Measurements from ENCODE around the gene VASH1.
A peak's percentile ranks its signal among the peaks of the same experiment; 100 is the strongest.

Gene VASH1

GRCh38 chr14:76784881-76785280, 23.6 kb downstream of the VASH1 start:
- Histone ChIP-seq H3K4me1 (ENCODE audit: control insufficient read depth in 2 of 2, insufficient read depth in 2 of 2, low read length in 2 of 2) (no peaks in the 10 kb centered on the region), H3K9me3 (ENCODE audit: control insufficient read depth in 2 of 2, low read length in 2 of 2) (no peaks in the 10 kb centered on the region), H3K27ac (ENCODE audit: low read depth in 2 of 2, low read length in 2 of 2) (no peak overlapping the region), H3K36me3 (ENCODE audit: control insufficient read depth in 2 of 2, insufficient read depth in 2 of 2, low read length in 2 of 2) (peaks cover 27 to 37% of the 10 kb centered on the region in 2 donors), H3K4me3 (ENCODE audit: low read length in 2 of 2) (no peak overlapping the region), H3K27me3 (ENCODE audit: control insufficient read depth in 2 of 2, insufficient read depth in 2 of 2, low read length in 2 of 2) (no peaks in the 10 kb centered on the region), H3K9ac (ENCODE audit: low read depth in 1 of 2, low read length in 2 of 2) (no peak overlapping the region)

- Histone ChIP-seq H3K27me3 (ENCODE audit: control insufficient read depth in 2 of 2, insufficient read depth in 2 of 2, low read length in 2 of 2) (no peaks in the 10 kb centered on the region), H3K36me3 (ENCODE audit: control insufficient read depth in 2 of 2, insufficient read depth in 2 of 2, low read length in 2 of 2) (peaks cover 33 to 54% of the 10 kb centered on the region in 2 donors), H3K9ac (ENCODE audit: low read depth in 1 of 2, low read length in 2 of 2) (no peak overlapping the region), H3K4me3 (ENCODE audit: low read length in 2 of 2) (no peak overlapping the region), H3K4me1 (ENCODE audit: control insufficient read depth in 2 of 2, insufficient read depth in 2 of 2, low read length in 2 of 2) (no peaks in the 10 kb centered on the region), H3K9me3 (ENCODE audit: control insufficient read depth in 2 of 2, low read length in 2 of 2) (no peaks in the 10 kb centered on the region), H3K27ac (ENCODE audit: low read depth in 2 of 2, low read length in 2 of 2) (no peak overlapping the region)
Measured at GRCh38 chr14:76786601-76787000, 25.3 kb downstream of the VASH1 start.

- Histone ChIP-seq H3K4me1 (ENCODE audit: control insufficient read depth in 2 of 2, insufficient read depth in 2 of 2, low read length in 2 of 2) (no peaks in the 10 kb centered on the region), H3K27ac (ENCODE audit: low read depth in 2 of 2, low read length in 2 of 2) (no peak overlapping the region), H3K27me3 (ENCODE audit: control insufficient read depth in 2 of 2, insufficient read depth in 2 of 2, low read length in 2 of 2) (no peaks in the 10 kb centered on the region), H3K4me3 (ENCODE audit: low read length in 2 of 2) (no peak overlapping the region), H3K9ac (ENCODE audit: low read depth in 1 of 2, low read length in 2 of 2) (no peak overlapping the region), H3K9me3 (ENCODE audit: control insufficient read depth in 2 of 2, low read length in 2 of 2) (no peaks in the 10 kb centered on the region), H3K36me3 (ENCODE audit: control insufficient read depth in 2 of 2, insufficient read depth in 2 of 2, low read length in 2 of 2) (peaks cover 29 to 42% of the 10 kb centered on the region in 2 donors)
Measured at GRCh38 chr14:76792422-76792821, 31.2 kb downstream of the VASH1 start.

- H3K4me3 ChIP-seq (ENCODE audit: low read length in 2 of 2): no peak overlapping the region
Measured at GRCh38 chr14:76793324-76793723, 32.1 kb downstream of the VASH1 start.

GRCh38 chr14:76793956-76794355, 32.7 kb downstream of the VASH1 start:
- H3K27me3 ChIP-seq (ENCODE audit: control insufficient read depth in 2 of 2, insufficient read depth in 2 of 2, low read length in 2 of 2): no peaks in the 10 kb centered on the region
- no peaks in the 10 kb centered on the region for H3K9me3 ChIP-seq (ENCODE audit: control insufficient read depth in 2 of 2, low read length in 2 of 2)
- H3K27ac ChIP-seq (ENCODE audit: low read depth in 2 of 2, low read length in 2 of 2): no peak overlapping the region
- no peaks in the 10 kb centered on the region for H3K4me1 ChIP-seq (ENCODE audit: control insufficient read depth in 2 of 2, insufficient read depth in 2 of 2, low read length in 2 of 2)
- no peak overlapping the region for H3K9ac ChIP-seq (ENCODE audit: low read depth in 1 of 2, low read length in 2 of 2)
- peaks cover 25 to 40% of the 10 kb centered on the region in 2 donors for H3K36me3 ChIP-seq (ENCODE audit: control insufficient read depth in 2 of 2, insufficient read depth in 2 of 2, low read length in 2 of 2)
- H3K4me3 ChIP-seq (ENCODE audit: low read length in 2 of 2): no peak overlapping the region

More at GRCh38 chr14:76793324-76793723, 32.1 kb downstream of the VASH1 start:
- H3K27ac ChIP-seq (ENCODE audit: low read depth in 2 of 2, low read length in 2 of 2): no peak overlapping the region
- no peak overlapping the region for H3K9ac ChIP-seq (ENCODE audit: low read depth in 1 of 2, low read length in 2 of 2)
- H3K9me3 ChIP-seq (ENCODE audit: control insufficient read depth in 2 of 2, low read length in 2 of 2): no peaks in the 10 kb centered on the region
- no peaks in the 10 kb centered on the region for H3K27me3 ChIP-seq (ENCODE audit: control insufficient read depth in 2 of 2, insufficient read depth in 2 of 2, low read length in 2 of 2)
- peaks cover 32 to 42% of the 10 kb centered on the region in 2 donors for H3K36me3 ChIP-seq (ENCODE audit: control insufficient read depth in 2 of 2, insufficient read depth in 2 of 2, low read length in 2 of 2)
- no peaks in the 10 kb centered on the region for H3K4me1 ChIP-seq (ENCODE audit: control insufficient read depth in 2 of 2, insufficient read depth in 2 of 2, low read length in 2 of 2)

- Histone ChIP-seq H3K27me3 (ENCODE audit: control insufficient read depth in 2 of 2, insufficient read depth in 2 of 2, low read length in 2 of 2) (no peaks in the 10 kb centered on the region), H3K4me3 (ENCODE audit: low read length in 2 of 2) (no peak overlapping the region), H3K4me1 (ENCODE audit: control insufficient read depth in 2 of 2, insufficient read depth in 2 of 2, low read length in 2 of 2) (peaks cover 0 to 6% of the 10 kb centered on the region in 2 donors), H3K27ac (ENCODE audit: low read depth in 2 of 2, low read length in 2 of 2) (no peak overlapping the region), H3K9me3 (ENCODE audit: control insufficient read depth in 2 of 2, low read length in 2 of 2) (no peaks in the 10 kb centered on the region), H3K9ac (ENCODE audit: low read depth in 1 of 2, low read length in 2 of 2) (no peak overlapping the region), H3K36me3 (ENCODE audit: control insufficient read depth in 2 of 2, insufficient read depth in 2 of 2, low read length in 2 of 2) (peaks cover 40 to 52% of the 10 kb centered on the region in 2 donors)
Measured at GRCh38 chr14:76806446-76806845, 45.2 kb downstream of the VASH1 start.

- peaks cover 2 to 15% of the 10 kb centered on the region in 2 donors for H3K4me1 ChIP-seq (ENCODE audit: control insufficient read depth in 2 of 2, insufficient read depth in 2 of 2, low read length in 2 of 2)
- no peak overlapping the region for H3K9ac ChIP-seq (ENCODE audit: low read depth in 1 of 2, low read length in 2 of 2)
- peaks cover 31 to 45% of the 10 kb centered on the region in 2 donors for H3K36me3 ChIP-seq (ENCODE audit: control insufficient read depth in 2 of 2, insufficient read depth in 2 of 2, low read length in 2 of 2)
- H3K27ac ChIP-seq (ENCODE audit: low read depth in 2 of 2, low read length in 2 of 2): no peak overlapping the region
- H3K9me3 ChIP-seq (ENCODE audit: control insufficient read depth in 2 of 2, low read length in 2 of 2): no peaks in the 10 kb centered on the region
- H3K27me3 ChIP-seq (ENCODE audit: control insufficient read depth in 2 of 2, insufficient read depth in 2 of 2, low read length in 2 of 2): no peaks in the 10 kb centered on the region
- no peak overlapping the region for H3K4me3 ChIP-seq (ENCODE audit: low read length in 2 of 2)
Measured at GRCh38 chr14:76808011-76808410, 46.7 kb downstream of the VASH1 start.

- H3K27me3 ChIP-seq (ENCODE audit: control insufficient read depth in 2 of 2, insufficient read depth in 2 of 2, low read length in 2 of 2): no peaks in the 10 kb centered on the region
- H3K9ac ChIP-seq (ENCODE audit: low read depth in 1 of 2, low read length in 2 of 2): no peak overlapping the region
- peaks cover 22 to 38% of the 10 kb centered on the region in 2 donors for H3K36me3 ChIP-seq (ENCODE audit: control insufficient read depth in 2 of 2, insufficient read depth in 2 of 2, low read length in 2 of 2)
- H3K4me3 ChIP-seq (ENCODE audit: low read length in 2 of 2): no peak overlapping the region
- H3K27ac ChIP-seq (ENCODE audit: low read depth in 2 of 2, low read length in 2 of 2): no peak overlapping the region
- peaks cover 6 to 17% of the 10 kb centered on the region in 2 donors for H3K4me1 ChIP-seq (ENCODE audit: control insufficient read depth in 2 of 2, insufficient read depth in 2 of 2, low read length in 2 of 2)
- H3K9me3 ChIP-seq (ENCODE audit: control insufficient read depth in 2 of 2, low read length in 2 of 2): no peaks in the 10 kb centered on the region
Measured at GRCh38 chr14:76808990-76809389, 47.7 kb downstream of the VASH1 start.

GRCh38 chr14:76810525-76810924, 49.3 kb downstream of the VASH1 start:
- Histone ChIP-seq H3K4me1 (ENCODE audit: control insufficient read depth in 2 of 2, insufficient read depth in 2 of 2, low read length in 2 of 2) (peaks cover 6 to 17% of the 10 kb centered on the region in 2 donors), H3K4me3 (ENCODE audit: low read length in 2 of 2) (peak overlapping the region; percentile 38 to 75), H3K9ac (ENCODE audit: low read depth in 1 of 2, low read length in 2 of 2) (peak overlapping the region in 1 of 2 donors; percentile 52), H3K36me3 (ENCODE audit: control insufficient read depth in 2 of 2, insufficient read depth in 2 of 2, low read length in 2 of 2) (peaks cover 16 to 32% of the 10 kb centered on the region in 2 donors), H3K9me3 (ENCODE audit: control insufficient read depth in 2 of 2, low read length in 2 of 2) (no peaks in the 10 kb centered on the region), H3K27ac (ENCODE audit: low read depth in 2 of 2, low read length in 2 of 2) (no peak overlapping the region), H3K27me3 (ENCODE audit: control insufficient read depth in 2 of 2, insufficient read depth in 2 of 2, low read length in 2 of 2) (no peaks in the 10 kb centered on the region)

GRCh38 chr14:76810953-76811400, 49.7 kb downstream of the VASH1 start:
- peaks cover 6 to 17% of the 10 kb centered on the region in 2 donors for H3K4me1 ChIP-seq (ENCODE audit: control insufficient read depth in 2 of 2, insufficient read depth in 2 of 2, low read length in 2 of 2)
- peak overlapping the region in 1 of 2 donors; percentile 52 for H3K9ac ChIP-seq (ENCODE audit: low read depth in 1 of 2, low read length in 2 of 2)
- H3K4me3 ChIP-seq (ENCODE audit: low read length in 2 of 2): peak overlapping the region; percentile 38 to 75

More at GRCh38 chr14:76810953-76811400, 49.7 kb downstream of the VASH1 start:
- peaks cover 16 to 29% of the 10 kb centered on the region in 2 donors for H3K36me3 ChIP-seq (ENCODE audit: control insufficient read depth in 2 of 2, insufficient read depth in 2 of 2, low read length in 2 of 2)
- no peaks in the 10 kb centered on the region for H3K9me3 ChIP-seq (ENCODE audit: control insufficient read depth in 2 of 2, low read length in 2 of 2)
- H3K27ac ChIP-seq (ENCODE audit: low read depth in 2 of 2, low read length in 2 of 2): peak overlapping the region in 1 of 2 donors; percentile 13
- no peaks in the 10 kb centered on the region for H3K27me3 ChIP-seq (ENCODE audit: control insufficient read depth in 2 of 2, insufficient read depth in 2 of 2, low read length in 2 of 2)
